Esophagus muscularis mucosa (tissue), 4 donors: ENCODE measurements around the gene PRKCH.

Experiments
- EP300 ChIP-seq: sonication (generic); formaldehyde crosslinking; IDR thresholded peaks from one replicate; pipeline ENCODE4 v1.6.1; 2017; ENCODE audit warnings: antibody characterized with exemption
- POLR2AphosphoS5 ChIP-seq, 2 donors: sonication (generic); formaldehyde crosslinking; IDR thresholded peaks; one replicate each; pipeline ENCODE4 v1.6.1; 2017; ENCODE audit warnings: antibody characterized with exemption in 2 of 2
- TF ChIP-seq, protein P1 (sequence below), 3 experiments: fragments of 200-600 bp in 2 of 3; fragments of 450-650 bp in 1 of 3; sonication (generic) in 2 of 3; IDR thresholded peaks; one replicate each; pipeline ENCODE4 v1.5.1; 2017 to 2019; ENCODE audit warnings: antibody characterized with exemption in 3 of 3, mild to moderate bottlenecking in 2 of 3, moderate library complexity in 1 of 3

DNA sequence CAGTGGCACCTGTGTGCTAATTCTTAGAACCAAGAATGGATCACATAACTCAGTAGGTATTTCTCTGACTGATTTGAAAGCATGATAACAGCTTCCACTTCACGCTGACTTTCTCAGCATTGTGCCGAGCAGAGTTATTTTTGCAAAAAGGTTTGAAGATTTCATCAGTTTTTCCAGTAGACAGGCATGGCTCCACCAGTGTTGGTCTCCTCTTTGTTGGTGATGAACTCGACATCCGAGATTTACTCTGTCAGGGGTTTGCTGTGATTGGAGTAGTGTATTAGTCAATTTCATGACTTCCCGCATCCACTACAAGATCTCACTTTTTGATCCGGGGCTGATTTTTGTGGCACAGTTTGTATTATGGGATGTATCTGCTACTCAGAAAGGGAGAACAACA, 85.3 kb downstream of the PRKCH start:
- TF ChIP-seq, protein P1, sequence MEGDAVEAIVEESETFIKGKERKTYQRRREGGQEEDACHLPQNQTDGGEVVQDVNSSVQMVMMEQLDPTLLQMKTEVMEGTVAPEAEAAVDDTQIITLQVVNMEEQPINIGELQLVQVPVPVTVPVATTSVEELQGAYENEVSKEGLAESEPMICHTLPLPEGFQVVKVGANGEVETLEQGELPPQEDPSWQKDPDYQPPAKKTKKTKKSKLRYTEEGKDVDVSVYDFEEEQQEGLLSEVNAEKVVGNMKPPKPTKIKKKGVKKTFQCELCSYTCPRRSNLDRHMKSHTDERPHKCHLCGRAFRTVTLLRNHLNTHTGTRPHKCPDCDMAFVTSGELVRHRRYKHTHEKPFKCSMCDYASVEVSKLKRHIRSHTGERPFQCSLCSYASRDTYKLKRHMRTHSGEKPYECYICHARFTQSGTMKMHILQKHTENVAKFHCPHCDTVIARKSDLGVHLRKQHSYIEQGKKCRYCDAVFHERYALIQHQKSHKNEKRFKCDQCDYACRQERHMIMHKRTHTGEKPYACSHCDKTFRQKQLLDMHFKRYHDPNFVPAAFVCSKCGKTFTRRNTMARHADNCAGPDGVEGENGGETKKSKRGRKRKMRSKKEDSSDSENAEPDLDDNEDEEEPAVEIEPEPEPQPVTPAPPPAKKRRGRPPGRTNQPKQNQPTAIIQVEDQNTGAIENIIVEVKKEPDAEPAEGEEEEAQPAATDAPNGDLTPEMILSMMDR (IDR thresholded peaks at IDR 0.05), result no peak
- TF ChIP-seq POLR2AphosphoS5 (IDR thresholded peaks at IDR 0.05) (no peak), EP300 (no peak)
